HG02973 (cell line): ENCODE data around the gene NEK1.

Source experiments
- ATAC-seq: cut with Tn5 transposase; IDR thresholded peaks from one replicate; pipeline ENCODE4 v1.9.1; 2021; ENCODE audit warnings: moderate library complexity; ENCODE audit not compliant: unreplicated experiment

Gene NEK1

DNA sequence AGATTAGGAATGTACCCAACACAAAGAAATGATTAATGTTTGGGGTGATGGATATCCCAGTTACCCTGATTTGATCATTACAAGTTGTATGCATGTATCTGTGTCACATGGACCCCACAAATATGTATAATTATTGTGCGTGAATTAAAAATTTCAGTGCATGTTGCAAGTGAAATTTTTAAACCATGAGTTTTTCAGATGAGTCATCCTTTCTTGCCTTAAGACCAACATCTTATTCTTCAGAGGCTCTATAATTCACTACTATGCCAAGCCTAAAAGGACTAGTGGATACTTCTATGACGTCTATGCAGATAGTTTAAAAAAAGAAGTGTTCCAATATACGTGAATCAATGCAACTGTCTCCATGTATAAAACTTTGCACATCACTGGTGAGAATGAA lies 228.7 kb downstream of the NEK1 start:
- no peak for ATAC-seq

GRCh38 chr4:169379688-169380087 lies 232.7 kb downstream of the NEK1 start:
- no peak for ATAC-seq

GRCh38 chr4:169377367-169377766 lies 235.0 kb downstream of the NEK1 start:
- ATAC-seq: no peak

DNA sequence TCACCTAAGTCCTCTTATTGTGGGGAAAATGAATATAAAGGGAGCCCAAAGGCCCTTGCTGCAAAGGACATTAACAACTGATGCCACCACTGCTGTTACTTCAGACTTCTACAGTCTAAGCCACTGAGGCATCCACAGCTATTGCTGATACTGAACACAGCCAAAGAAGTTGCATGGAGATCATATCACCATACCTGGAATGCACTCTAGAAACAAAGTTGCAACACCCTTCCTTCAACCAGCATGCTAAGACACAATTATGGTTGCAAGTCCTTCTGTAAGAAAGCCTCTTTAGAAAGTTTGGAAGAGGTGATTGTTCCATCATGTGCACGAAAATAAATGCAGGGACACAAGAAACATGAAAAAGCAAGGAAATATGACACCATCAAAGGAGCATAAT lies 236.0 kb downstream of the NEK1 start:
- no peak for ATAC-seq

- no peak for ATAC-seq
Observed at GRCh38 chr4:169372791-169373190, 239.6 kb downstream of the NEK1 start.

- ATAC-seq: no peak
Observed at GRCh38 chr4:169369634-169370033, 242.7 kb downstream of the NEK1 start.

DNA sequence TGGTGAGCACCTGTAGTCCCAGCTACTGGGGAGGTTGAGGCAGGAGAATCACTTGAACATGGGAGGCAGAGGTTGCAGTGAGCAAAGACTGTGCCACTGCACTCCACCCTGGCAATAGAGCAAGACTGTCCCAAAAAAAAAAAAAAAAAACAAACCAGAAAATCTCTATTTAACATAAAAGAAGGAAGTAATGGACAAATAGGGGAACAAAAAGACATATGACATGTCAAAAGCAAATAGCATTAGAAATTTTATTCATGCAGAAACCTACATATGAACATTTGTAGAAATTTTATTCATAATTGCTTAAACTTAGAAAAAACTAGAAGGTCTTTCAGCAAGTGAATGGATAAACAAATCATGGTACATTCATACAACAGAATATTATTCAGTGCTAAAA lies 244.6 kb downstream of the NEK1 start:
- no peak for ATAC-seq

- no peak for ATAC-seq
Observed at GRCh38 chr4:169366821-169367220, 245.6 kb downstream of the NEK1 start.

DNA sequence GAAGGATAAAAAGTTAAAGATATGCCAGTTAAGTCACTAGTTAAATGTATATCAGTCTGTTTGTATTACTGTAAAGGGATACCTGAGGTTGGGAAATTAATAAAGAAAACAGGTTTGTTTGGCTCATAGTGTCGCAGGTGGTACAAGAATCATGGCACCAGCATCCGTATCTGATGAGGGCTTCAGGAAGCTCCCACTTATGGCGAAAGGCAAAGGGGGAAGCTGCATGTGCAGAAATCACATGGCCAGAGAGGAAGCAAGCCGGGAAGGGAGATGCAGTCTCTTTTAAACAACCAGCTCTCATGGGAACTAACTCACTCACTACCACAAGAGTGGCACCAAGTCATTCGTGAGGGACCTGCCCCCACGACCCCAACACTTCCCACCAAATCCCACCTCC lies 249.8 kb downstream of the NEK1 start:
- no peak for ATAC-seq

DNA sequence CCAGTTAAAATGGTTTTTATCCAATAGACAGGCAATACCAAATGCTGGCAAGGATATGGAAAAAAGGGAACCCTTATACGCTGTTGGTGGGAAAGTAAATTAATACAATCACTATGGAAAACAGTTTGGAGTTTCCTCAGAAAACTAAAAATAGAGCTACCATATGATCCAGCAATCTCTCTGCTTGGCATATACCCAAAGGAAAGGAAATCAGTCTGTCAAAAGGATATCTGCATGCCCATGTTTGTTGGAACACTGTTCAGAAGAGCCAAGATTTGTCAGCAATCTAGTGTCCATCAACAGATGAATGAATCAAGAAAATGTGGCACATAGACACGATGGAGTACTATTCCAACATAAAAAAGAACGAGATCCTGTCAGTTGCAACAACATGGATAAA lies 250.6 kb downstream of the NEK1 start:
- ATAC-seq: no peak

- no peak for ATAC-seq
Observed at GRCh38 chr4:169359961-169360360, 252.4 kb downstream of the NEK1 start.

GRCh38 chr4:169352360-169352759 lies 260.0 kb downstream of the NEK1 start:
- no peak for ATAC-seq

GRCh38 chr4:169351872-169352271 lies 260.5 kb downstream of the NEK1 start:
- no peak for ATAC-seq

DNA sequence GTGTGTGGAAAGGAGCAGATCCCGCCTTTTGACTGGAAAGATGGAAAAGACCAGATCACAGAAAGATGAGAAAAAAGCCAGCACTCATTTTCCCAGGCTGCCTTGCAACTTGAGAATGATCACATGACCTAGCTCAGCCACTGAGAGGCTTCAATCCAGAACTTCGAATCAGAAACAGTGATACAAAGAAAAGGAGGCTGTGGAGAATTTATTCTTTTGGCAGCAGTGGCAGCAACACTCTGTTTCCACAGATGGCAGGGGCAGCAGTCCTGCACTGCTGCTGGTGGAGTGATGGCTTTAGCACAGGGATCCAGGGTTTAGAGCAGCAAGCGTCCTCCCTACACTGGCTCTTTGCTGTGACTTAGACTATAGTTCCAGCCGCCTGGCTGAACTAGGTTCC lies 263.8 kb downstream of the NEK1 start:
- no peak for ATAC-seq

GRCh38 chr4:169346840-169347239 lies 265.5 kb downstream of the NEK1 start:
- no peak for ATAC-seq

GRCh38 chr4:169345316-169345721 lies 267.1 kb downstream of the NEK1 start:
- ATAC-seq: no peak
